GM19193 (cell line): ENCODE measurements around the gene C10orf143.

Experiments
- POLR2A ChIP-seq: IDR thresholded peaks from 4 replicates; pipeline ENCODE4 v1.6.1; 2011; ENCODE audit not compliant: insufficient read depth, insufficient read length; ENCODE audit errors: extremely low read depth

Gene C10orf143

DNA sequence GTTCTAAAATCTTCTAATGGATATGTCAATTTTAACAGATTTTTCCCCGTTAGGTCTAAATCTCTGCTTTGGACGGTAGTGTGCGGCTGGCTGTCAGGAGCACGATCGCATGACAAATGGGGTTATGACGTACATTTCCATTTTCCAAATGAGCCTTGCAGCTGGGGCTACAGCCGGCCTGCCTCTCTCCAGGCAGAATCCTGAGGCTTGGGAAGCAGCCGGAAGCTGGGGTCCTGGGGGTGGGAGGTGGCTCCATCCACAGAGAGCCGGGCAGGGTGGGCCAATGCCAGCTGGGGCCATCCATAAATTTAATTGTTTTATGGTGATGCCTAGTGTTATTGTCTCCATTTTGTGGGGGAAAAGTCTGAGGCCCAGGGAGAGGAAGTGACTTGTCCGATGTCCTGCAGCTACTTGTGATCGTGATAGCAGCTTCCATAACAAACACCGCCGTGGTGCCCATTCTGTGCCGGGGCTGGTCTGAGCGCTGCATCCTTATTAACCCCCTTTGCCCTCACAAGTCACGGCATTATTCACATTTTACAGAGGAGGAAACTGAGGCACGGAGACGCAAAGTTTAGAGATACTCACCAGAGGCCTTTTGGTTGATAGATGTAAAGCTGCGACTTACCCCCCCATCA is 93.5 kb downstream of the C10orf143 start:
- TF ChIP-seq POLR2A, result no peak

DNA sequence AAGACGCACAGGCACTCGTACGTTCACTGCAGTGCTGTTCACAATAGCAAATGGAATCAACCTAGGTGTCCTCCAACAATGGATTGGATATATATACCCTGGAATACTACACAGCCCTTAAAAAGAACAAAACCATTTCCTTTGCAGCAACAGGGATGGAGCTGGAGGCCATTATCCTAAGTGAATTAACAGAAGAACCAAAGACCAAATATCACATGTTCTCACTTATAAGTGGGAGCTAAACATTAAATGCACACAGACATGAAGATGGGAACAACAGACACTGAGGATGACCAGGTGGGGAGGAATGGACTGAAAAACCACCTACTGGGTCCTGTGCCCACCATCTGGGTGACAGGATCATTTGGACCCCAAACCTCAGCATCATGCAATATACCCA is 94.5 kb downstream of the C10orf143 start:
- no peak for TF ChIP-seq POLR2A

DNA sequence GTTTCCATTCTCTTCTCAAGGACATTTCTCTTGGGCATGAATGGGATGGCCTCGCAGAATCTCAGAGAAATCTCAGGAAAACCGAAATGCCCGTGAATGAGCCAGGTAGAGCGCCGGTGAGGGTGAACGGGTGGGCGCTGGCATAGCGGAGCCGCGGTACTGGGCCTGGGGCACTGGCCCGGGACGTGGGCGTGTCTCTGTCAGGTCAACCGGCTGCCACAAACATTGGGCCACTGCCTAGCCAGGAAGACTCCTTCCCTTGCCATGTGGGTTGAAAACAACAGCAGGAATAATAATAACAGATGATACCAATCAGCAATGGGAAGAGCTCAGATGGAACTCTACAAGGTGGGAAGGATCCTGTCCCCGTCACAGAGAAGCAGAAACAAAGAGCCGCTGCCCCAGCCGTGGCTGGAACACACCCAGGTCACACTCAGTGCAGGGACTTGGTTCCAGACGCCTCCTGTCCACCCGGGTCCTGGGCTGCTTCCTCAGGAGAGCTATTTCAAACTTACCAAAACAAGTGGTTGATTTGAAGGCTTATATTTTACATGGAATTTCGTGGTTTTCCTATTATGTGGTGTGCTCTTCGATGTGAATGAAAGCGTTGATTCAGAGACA is 95.4 kb downstream of the C10orf143 start:
- TF ChIP-seq POLR2A, result no peak

DNA sequence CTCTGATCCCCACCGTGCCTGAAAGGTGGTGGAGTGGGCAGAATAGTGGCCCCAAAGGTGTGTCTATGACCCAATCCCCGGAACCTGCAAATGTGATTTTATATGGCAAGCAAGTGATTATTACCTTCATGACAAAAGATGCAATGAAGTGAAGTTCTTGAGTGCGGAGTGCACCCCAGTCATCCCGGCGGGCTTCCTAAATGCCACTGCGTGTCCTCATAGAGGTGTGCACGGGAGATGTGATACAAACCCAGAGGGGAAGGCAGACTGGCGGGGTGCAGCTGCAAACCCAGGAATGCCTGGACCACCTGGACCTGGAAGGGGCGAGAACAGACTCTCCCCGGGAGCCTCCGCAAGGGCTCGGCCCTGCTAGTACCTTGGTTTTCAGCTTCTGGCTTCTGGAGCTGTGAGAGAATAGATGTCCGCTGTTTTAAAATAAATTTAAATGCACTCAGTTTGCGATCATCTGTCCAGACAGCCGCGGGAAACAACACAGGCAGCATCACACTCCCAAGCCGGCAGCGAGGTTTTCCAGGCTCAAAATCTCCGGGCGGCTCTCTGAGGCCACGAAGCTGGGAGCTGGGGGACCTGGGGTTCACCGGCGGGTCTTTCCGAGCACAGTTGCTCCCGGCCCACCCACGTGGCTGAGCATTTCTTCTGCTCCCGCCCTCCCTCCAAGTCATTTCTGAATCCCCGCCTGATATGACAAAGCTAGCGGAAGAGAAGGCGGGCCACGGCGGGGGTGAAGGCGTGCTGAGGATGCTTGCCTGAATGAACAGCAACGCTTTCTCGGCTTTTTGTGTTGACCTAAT is 96.2 kb downstream of the C10orf143 start:
- no peak for TF ChIP-seq POLR2A
